CD4-positive, alpha-beta T cell (primary cell): ENCODE measurements around the gene ZNF397. TPM values are rescaled to one million over a fixed set of nuclear protein-coding genes. Genes with fewer than 3 reads are reported as not detected.

Source experiments
- ATAC-seq: fragments of 200-7000 bp; cut with Tn5 transposase; one replicate; pipeline ENCODE4 v1.10.0; 2022; ENCODE audit warnings: mild to moderate bottlenecking; ENCODE audit not compliant: poor library complexity
- CTCF ChIA-PET: fragments of 350-600 bp; sonication (Branson Sonifier 250); formaldehyde crosslinking; loops from one replicate; lab custom pipeline; 2021; ENCODE audit warnings: antibody characterized with exemption, inconsistent platforms; lab: Charles Lee
- POLR2A ChIA-PET: fragments of 350-600 bp; sonication (Branson Sonifier 250); formaldehyde crosslinking; loops from one replicate; lab custom pipeline; 2021; ENCODE audit warnings: antibody characterized with exemption, inconsistent platforms; lab: Charles Lee
- DNase-seq, 14 experiments: peaks; one replicate each; pipeline ENCODE4 v3.0.0-alpha.2; 2013 to 2020; ENCODE audit warnings: mixed read lengths in 2 of 14
- H3K27ac ChIP-seq, 2 donors: one replicate each; pipeline versions ENCODE4 v1.5.1 to v1.7.0; 2013; ENCODE audit warnings: low read length in 2 of 2, low read depth in 1 of 2, mild to moderate bottlenecking in 1 of 2
- H3K27me3 ChIP-seq, 2 experiments: 1 replicate in 1 of 2; 2 replicates in 1 of 2; pipeline versions ENCODE4 v1.6.1 to v1.7.0; 2013; ENCODE audit warnings: low read length in 2 of 2, control low read depth in 1 of 2, mild to moderate bottlenecking in 1 of 2, moderate library complexity in 1 of 2; ENCODE audit not compliant: insufficient read depth in 2 of 2, control insufficient read depth in 1 of 2
- H3K36me3 ChIP-seq: one replicate; pipeline ENCODE4 v1.6.1; 2013; ENCODE audit warnings: low read length, control low read depth; ENCODE audit not compliant: insufficient read depth
- H3K4me1 ChIP-seq: one replicate; pipeline ENCODE4 v1.6.1; 2013; ENCODE audit warnings: low read length, control low read depth; ENCODE audit not compliant: insufficient read depth
- H3K4me3 ChIP-seq: one replicate; pipeline ENCODE4 v1.5.1; 2013; ENCODE audit warnings: mild to moderate bottlenecking, low read length, moderate library complexity
- H3K9me3 ChIP-seq, 2 experiments: 1 replicate in 1 of 2; 2 replicates in 1 of 2; pipeline versions ENCODE4 v1.6.1 to v1.7.0; 2013; ENCODE audit warnings: low read length in 2 of 2, mild to moderate bottlenecking in 2 of 2, control low read depth in 1 of 2, moderate library complexity in 1 of 2; ENCODE audit not compliant: control insufficient read depth in 1 of 2, insufficient read depth in 1 of 2
- H3K27ac Mint-ChIP-seq: one replicate; pipeline ENCODE4 v1.8.0; 2020; ENCODE audit warnings: mixed read lengths
- H3K27me3 Mint-ChIP-seq: one replicate; pipeline ENCODE4 v1.8.0; 2021; ENCODE audit warnings: mixed read lengths
- H3K36me3 Mint-ChIP-seq: one replicate; pipeline ENCODE4 v1.8.0; 2021; ENCODE audit warnings: low read depth, mixed read lengths
- H3K4me1 Mint-ChIP-seq: one replicate; pipeline ENCODE4 v1.8.0; 2021; ENCODE audit warnings: low read depth, mixed read lengths
- H3K4me3 Mint-ChIP-seq: one replicate; pipeline ENCODE4 v1.8.0; 2020; ENCODE audit warnings: mild to moderate bottlenecking, mixed read lengths
- H3K9me3 Mint-ChIP-seq: one replicate; pipeline ENCODE4 v1.8.0; 2020; ENCODE audit warnings: mixed read lengths
- CTCF ChIP-seq: fragments of 200-600 bp; IDR thresholded peaks from one replicate; pipeline ENCODE4 v1.8.0; 2022; ENCODE audit warnings: antibody characterized with exemption, mild to moderate bottlenecking
- intact Hi-C, 2 experiments: fragments of 100-400 bp; cut with DNase I in 1 of 2; cut with micrococcal nuclease in 1 of 2; formaldehyde crosslinking; loops; one replicate each; pipeline versions ENCODE4 v1.15.1 to v1.9.0; 2023 to 2025; cut with DNase I, micrococcal nuclease
- total RNA-seq, 174 experiments: library from RNA in 2 of 174; stranded (reverse) in 2 of 174; gene quantifications; one replicate each; pipeline ENCODE4 v1.2.3 and lab custom pipeline; 2021 to 2026

Gene ZNF397
- total RNA-seq, 2 experiments from 2014 or later, result 7.6 to 10.0 TPM

- intact Hi-C loops, result no loop called here
- CTCF ChIA-PET, result no interaction called here
- H3K4me3 Mint-ChIP-seq, result no peak overlapping the region
- H3K36me3 Mint-ChIP-seq, result peaks cover 73% of the 10 kb centered on the region
- no peaks in the 10 kb centered on the region for H3K27me3 Mint-ChIP-seq
- H3K27ac Mint-ChIP-seq, result no peak overlapping the region
- POLR2A ChIA-PET, result interaction anchor here (1.4 kb wide), 1 partner anchor 14 kb away, joined by 3 read pairs; no protein-coding TSS in a partner anchor
- no peaks in the 10 kb centered on the region for H3K4me1 ChIP-seq
- DNase-seq (no peak), ATAC-seq (no peak)
- H3K9me3 ChIP-seq, result peaks cover 0 to 22% of the 10 kb centered on the region in 2 experiments
- no peak for TF ChIP-seq CTCF
- peaks cover 31% of the 10 kb centered on the region for H3K36me3 ChIP-seq
- no peak overlapping the region for H3K4me3 ChIP-seq
- H3K27ac ChIP-seq, result no peak overlapping the region
- H3K4me1 Mint-ChIP-seq, result no peaks in the 10 kb centered on the region
- H3K27me3 ChIP-seq, result no peaks in the 10 kb centered on the region
- peaks cover 7% of the 10 kb centered on the region for H3K9me3 Mint-ChIP-seq
Observed at GRCh38 chr18:35252466-35252865, 11.6 kb downstream of the ZNF397 start.

DNA sequence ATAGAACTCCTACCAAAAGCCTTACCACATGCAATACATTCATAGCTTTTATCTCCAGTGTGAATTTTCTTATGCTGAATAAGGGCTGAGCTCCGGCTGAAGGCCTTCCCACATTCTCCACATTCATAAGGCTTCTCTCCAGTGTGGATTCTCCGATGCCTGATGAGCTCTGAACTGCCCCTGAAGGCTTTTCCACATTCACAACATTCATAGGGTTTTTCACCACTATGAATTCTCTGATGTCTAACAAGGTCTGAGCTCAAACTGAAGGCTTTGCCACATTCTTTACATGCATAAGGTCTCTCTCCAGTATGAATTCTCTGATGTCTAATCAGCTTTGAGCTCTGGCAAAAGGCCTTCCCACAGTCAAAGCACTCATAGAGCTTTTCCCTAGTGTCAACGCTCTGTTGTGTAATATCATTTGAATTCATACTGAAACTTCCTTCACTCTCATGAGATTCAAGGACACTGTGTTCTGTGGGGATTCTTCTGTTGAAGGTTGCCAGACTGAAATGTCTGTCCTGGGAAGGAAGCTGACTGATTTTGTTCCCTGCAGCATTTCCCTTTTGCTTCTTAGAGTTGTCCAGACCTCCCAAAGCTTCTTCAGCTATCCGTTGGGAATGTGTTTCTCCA is 12.9 kb downstream of the ZNF397 start:
- no peaks in the 10 kb centered on the region for H3K27me3 Mint-ChIP-seq
- Histone ChIP-seq H3K27me3 (no peaks in the 10 kb centered on the region), H3K4me3 (no peak overlapping the region), H3K9me3 (peaks cover 0 to 22% of the 10 kb centered on the region in 2 experiments), H3K36me3 (peaks cover 20% of the 10 kb centered on the region), H3K4me1 (no peaks in the 10 kb centered on the region), H3K27ac (no peak overlapping the region)
- DNase-seq (no peak), ATAC-seq (no peak)
- no peaks in the 10 kb centered on the region for H3K4me1 Mint-ChIP-seq
- no peak overlapping the region for H3K4me3 Mint-ChIP-seq
- no peak for TF ChIP-seq CTCF
- no peak overlapping the region for H3K27ac Mint-ChIP-seq
- intact Hi-C loops, result no loop called here
- POLR2A ChIA-PET, result interaction anchor here (1.4 kb wide), 1 partner anchor 13 kb away, joined by 3 read pairs; no protein-coding TSS in a partner anchor
- H3K36me3 Mint-ChIP-seq, result peaks cover 72% of the 10 kb centered on the region
- CTCF ChIA-PET, result no interaction called here
- H3K9me3 Mint-ChIP-seq, result peaks cover 7% of the 10 kb centered on the region

DNA sequence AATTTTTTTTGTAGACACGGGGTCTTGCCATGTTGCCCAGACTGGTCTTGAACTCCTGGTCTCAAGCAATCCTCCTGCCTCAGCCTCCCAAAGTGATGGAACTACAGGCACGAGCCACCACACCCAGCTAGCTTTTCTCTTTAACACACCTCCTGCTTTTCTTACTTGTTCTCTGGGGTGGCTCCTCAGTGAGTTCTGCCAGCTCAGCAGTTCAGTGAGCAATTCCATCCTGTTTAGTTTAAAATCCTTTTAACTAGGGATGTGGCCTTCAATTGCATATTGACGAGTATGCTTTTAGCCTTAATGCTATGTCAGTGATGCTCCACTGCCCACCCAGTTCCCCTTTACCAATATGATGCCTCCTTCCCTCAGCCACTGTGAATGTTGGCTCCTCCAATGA is 16.1 kb downstream of the ZNF397 start:
- ATAC-seq (no peak), DNase-seq (no peak)
- Histone ChIP-seq H3K27me3 (no peaks in the 10 kb centered on the region), H3K27ac (no peak overlapping the region), H3K9me3 (peaks cover 0 to 22% of the 10 kb centered on the region in 2 experiments), H3K4me1 (no peaks in the 10 kb centered on the region), H3K36me3 (peaks cover 10% of the 10 kb centered on the region), H3K4me3 (no peak overlapping the region)
- POLR2A ChIA-PET, result no interaction called here
- Mint-ChIP-seq H3K4me1 (no peaks in the 10 kb centered on the region), H3K36me3 (peaks cover 68% of the 10 kb centered on the region), H3K9me3 (peaks cover 7% of the 10 kb centered on the region), H3K27me3 (no peaks in the 10 kb centered on the region), H3K4me3 (no peak overlapping the region), H3K27ac (no peak overlapping the region)
- CTCF ChIA-PET, result no interaction called here
- intact Hi-C loops, result no loop called here
- no peak for TF ChIP-seq CTCF
